Fibroblast of the conjunctiva (primary cell): ENCODE data around the gene CLDND2.
A peak's percentile ranks its signal among the peaks of the same experiment; 100 is the strongest.

Source experiments
- DNase-seq: peaks from one replicate; pipeline ENCODE4 v3.0.0-alpha.2; 2010; ENCODE audit warnings: low read depth

Gene CLDND2

GRCh38 chr19:51382004-51382403 is 13.2 kb upstream of the CLDND2 start:
- DNase-seq = no peak

DNA sequence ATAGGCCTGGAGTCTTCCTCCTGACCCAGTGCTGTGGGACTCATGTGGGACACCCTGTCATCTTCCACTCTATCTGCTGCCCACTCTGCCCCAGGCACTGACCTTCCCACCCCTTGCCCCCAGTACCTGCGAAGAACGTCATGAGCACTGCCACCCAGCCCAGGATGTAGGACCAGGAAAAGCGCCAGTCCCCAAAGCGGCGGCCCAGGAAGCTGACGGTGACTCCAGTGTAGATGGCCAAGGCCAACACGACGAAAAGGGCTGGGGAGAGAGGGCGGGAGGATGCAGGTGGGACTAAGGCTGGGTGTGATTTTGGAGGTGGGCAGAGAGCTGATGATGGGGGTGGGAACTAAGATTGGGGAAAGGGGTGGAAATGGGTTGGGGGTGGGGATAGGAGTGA is 11.6 kb upstream of the CLDND2 start:
- DNase-seq = no peak

DNA sequence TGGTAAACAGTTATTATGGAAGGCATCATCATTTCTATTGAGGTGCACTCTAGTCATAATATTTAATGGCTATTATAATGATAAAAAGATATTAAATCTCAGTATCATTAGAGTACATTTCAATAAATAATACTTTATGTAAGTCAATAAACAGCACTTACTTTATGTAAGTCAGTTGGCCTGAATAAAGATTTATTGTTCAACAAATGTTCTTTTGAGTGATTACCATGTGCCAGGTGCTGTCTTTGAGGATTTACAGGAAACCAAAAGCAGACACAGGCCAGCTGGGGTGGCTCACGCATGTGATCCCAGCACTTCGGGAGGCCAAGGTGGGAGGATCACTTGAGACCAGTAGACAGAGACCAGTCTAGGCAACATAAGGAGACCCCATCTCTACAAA is 8.6 kb upstream of the CLDND2 start:
- DNase-seq = no peak

GRCh38 chr19:51375504-51376221 is 6.9 kb upstream of the CLDND2 start:
- DNase-seq = no peak

- DNase-seq = no peak
Observed at GRCh38 chr19:51372649-51373504, 4.1 kb upstream of the CLDND2 start, which contains the start of gene NKG7. Gene NKG7, minus strand, starts transcription at chr19:51372654. Its CDS starts 119 bp downstream, at chr19:51372535.

GRCh38 chr19:51372021-51372648 is 3.3 kb upstream of the CLDND2 start:
- DNase-seq = no peak

GRCh38 chr19:51371186-51371690 is 2.4 kb upstream of the CLDND2 start:
- no peak for DNase-seq

- no peak for DNase-seq
Observed at GRCh38 chr19:51370230-51370629, 1.4 kb upstream of the CLDND2 start.

DNA sequence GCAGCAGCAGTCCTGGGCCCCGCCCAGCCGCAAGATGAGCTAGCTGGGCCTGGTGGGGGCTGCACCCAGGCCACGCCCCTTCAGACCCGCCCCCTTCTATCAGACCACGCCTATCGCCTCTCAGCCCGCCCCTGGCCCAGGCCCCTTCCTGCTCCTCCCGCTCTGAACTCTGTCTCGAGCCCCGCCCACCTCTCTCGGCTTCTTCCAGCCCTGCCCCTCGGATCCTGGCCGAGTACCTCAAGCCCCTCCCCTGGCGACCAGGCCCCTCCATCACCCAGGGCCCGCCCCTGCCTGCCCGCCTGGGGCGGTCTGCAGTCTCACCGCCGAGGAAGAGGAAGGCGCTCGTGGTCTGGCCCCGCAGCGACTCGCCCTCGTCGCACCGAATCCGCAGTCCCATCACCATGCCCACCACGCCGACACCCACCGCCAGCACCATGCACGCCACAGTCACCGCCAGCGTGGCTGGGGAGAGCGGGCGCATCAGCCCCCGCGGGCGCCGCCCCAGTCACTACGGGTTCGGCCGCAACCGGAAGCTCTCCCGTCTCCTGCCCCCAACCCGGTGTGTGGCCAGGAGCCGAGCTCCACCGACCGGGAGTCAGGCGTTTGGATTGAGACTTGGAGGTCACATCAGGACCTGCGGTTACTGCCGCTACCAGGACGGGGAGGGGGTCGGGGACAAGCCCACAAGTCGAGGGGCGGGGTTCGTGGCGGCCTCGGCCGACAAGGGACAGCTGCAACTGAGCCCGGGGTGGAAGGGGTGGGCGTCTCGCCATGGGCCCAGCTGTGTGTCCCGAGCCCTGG is 1.0 kb downstream of the CLDND2 start:
- peak; percentile 99 for DNase-seq

GRCh38 chr19:51367255-51367564 is 1.6 kb downstream of the CLDND2 start:
- DNase-seq = no peak

DNA sequence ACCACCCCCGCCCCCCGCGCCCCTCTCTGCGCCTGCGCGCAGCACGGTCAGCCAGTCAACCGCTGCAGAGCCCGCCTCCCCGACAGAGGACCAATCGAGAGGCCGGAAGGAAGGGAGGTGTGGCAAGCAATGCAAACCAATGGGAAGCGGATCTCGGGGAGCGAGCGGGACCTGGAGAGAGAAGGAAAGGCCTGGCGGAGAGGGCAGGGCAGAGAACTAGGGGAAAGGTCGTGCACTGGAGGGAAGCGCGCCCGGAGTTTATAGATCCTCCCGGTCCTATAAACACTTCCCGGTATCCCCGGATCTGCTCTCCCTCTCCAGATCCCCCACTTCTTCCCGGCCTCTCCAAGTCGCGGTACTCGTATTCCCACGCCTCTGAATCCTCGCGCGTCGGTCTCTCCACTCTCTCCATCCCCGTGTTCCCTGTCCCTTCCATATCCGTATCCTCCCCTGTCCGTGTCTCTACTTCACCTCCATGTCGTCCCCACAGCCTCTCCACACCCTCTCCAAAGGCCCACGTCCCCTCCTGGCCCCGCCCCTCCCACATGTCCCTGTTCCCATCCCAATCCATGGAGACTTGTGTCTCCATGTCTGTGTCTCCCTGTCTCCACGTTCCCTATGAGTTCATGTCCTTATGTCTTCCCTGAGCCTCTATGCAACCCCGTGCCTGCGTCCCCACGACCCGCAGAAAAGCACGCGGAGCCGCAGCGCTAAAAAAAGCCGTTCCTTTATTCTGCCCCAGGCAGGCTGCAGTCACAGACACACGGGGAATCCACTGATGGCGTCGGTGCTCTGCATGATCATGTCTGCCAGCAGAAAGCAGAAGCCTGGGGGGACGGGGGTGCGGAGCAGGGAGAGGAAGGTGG is 2.2 kb downstream of the CLDND2 start:
- DNase-seq = peak; percentile 98

DNA sequence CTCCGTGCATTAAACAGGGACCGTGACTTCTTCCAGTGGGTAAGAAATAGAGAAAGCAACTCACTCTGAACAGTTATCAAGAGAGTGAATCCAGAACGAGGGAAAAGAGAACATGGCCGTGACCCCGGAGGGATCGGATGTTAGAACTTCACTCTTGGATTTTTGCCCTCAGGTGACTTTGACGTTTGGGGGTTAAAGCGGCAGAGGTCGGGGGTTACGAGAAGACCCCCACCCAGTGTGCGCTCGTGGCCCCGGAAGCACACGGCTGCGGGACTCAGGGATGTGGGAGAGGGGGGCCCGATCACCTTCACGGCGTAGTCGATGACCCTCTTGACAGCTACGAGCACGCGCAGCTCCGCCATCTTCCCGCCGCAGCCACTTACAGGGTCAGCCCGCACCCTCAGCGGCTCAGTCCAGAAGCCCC is 2.8 kb downstream of the CLDND2 start, which contains the start of gene ETFB:
Gene ETFB, minus strand, starts transcription at position 424 of the 424 bp plus-strand sequence. Its CDS starts 62 bp downstream, at position 362.
- no peak for DNase-seq

GRCh38 chr19:51365211-51365964 is 3.4 kb downstream of the CLDND2 start:
- no peak for DNase-seq

DNA sequence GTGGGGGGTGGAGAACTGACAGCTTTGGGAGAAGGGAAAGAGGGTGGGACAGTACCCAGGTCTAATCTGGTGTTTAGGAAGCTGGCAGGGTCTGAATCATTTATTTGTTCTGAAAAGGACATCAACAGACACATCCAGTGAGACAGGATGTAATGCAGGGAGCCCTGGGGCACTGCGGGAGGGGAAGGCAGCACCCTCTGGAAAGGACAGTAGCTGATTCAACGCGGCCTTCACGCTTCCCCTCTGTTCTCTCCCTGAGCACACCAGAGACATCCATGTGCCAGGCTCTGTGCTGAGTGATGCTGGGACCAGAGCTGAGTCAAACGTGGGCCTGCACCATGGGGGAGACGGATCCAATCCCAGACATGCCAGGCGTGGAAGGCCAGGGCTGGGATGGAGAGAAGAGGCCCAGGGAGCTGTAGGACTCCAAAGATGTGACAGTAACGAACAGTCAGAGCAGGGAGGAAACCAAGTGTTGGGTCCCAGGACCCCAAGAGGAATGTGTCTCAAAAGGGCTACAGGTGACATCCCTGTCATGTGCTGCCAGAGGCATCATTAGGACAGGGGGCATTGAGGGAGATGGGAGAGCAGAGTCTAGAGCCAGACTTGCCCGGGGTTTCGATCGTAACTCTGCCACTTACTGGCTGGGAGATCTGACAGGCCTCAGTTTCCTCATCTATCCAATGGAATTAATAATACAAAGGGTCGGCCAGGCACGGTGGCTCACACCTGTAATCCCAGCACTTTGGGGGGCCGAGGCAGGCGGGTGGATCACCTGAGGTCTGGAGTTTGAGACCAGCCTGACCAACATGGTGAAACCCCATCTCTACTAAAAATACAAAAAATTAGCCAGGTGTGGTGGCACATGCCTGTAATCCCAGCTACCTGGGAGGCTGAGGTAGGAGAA is 4.3 kb downstream of the CLDND2 start:
- no peak for DNase-seq

- DNase-seq = no peak
Observed at GRCh38 chr19:51361239-51361638, 7.6 kb downstream of the CLDND2 start.

- peak; percentile 82 for DNase-seq
Observed at GRCh38 chr19:51359294-51359693, 9.5 kb downstream of the CLDND2 start.

GRCh38 chr19:51357952-51358351 is 10.9 kb downstream of the CLDND2 start:
- DNase-seq = no peak

GRCh38 chr19:51356159-51356801 is 12.5 kb downstream of the CLDND2 start:
- no peak for DNase-seq
